SHP77 (cell line): ENCODE data around the gene CABCOCO1.

Source experiments
- DNase-seq, 2 experiments: peaks; one replicate each; lab custom pipeline; 2025; lab: John Stamatoyannopoulos, UW

Gene CABCOCO1

DNA sequence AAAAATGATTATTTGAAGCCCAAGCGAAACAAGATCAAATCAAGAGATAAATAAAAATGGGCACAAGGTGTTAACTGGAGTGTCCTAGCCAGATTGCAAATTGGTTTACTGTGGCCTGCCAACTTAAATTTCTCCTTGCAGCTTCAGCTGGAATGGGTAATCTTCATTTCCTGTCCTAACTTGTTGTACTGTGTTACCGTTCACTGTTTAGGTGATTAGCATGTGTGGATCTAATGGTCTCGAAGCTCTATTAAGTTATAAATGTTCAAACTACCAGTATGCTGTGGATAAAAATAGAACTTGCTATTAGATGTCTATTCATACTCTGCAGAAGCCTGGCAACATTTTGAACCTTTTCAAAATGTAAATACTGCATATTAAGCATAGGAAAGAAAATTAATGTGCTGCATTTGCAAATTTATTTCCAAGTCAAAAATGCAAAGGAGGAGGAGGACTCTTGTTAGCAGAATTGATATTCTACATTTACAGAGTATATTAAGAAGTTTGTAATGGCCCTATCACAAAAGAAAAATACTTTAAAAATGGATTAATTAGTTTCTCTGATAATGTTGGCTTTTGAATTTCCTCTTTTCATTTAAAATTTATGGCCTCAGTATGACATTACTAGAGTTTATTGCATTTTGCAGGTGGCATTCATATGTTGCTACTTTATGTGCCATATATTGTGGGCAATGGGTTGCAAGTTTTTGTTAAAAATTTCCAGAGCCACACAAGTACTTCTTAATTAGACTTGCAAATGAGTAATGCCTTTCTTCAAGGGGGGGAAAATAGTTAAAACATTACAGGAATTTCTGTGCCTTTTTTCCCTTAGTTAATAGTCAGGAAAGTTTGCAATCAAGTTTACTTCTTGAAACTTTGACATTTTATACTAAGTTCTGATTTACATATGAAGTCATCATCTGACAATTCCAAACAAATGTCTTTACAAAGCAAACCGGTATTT lies 92.1 kb downstream of the CABCOCO1 start:
- no peak for DNase-seq

DNA sequence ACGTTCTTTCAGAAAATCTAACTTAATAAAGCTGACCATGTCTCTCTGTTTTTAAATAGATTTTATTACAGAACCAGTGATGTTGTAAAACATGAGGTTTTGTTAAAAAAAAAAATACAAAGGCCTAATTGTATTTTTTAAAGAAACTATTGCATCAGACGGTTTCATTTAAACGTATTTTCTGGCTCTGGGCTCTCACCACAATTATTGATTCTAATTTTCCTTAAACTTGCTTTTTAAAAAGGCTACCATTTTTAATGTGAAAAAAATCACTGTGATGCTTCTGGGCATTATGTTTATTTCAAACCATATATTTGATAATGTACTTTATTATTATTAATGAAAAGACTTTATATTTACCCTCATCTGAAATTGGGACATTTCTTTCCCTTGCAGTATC lies 94.3 kb downstream of the CABCOCO1 start:
- DNase-seq, result no peak

DNA sequence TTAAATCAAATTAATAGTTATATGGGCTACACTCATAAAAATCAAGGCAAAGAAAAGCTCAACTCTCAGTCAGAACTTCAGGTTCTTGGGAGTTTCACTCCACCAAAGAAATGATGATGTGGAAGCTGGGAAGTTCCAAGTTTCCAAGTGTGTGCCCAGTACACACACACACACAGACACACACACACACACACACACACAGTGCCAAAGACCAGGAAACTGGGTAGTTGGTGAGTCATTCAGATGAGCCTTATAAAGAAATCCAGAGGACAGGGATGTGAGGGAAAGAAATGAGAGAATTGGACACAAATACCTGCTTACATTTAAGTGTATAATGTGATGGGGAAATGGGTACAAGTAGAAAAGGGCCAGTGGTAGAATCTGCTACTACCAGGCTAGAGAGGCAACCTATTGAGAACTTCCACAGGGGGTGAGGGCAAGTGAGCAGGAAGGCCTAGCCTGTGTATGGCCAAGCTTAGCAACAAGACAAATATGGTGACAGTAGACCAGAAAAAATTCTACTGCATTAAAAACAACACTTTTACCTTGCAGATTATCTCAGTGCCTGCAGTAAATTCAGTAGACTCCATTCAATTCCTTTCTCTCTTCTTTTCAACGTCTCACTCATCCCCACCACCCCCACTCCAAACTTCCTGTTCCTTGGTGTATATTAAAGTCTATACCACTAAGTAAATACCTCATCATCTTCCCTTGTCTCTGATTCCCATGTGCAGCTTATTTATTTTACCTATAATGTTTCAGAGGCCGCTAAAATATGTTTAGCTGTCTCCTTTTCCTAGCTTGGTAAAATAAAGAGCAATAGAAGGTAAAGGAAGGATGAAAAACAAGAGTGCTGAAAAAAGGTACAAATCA lies 95.0 kb downstream of the CABCOCO1 start:
- DNase-seq, result no peak

DNA sequence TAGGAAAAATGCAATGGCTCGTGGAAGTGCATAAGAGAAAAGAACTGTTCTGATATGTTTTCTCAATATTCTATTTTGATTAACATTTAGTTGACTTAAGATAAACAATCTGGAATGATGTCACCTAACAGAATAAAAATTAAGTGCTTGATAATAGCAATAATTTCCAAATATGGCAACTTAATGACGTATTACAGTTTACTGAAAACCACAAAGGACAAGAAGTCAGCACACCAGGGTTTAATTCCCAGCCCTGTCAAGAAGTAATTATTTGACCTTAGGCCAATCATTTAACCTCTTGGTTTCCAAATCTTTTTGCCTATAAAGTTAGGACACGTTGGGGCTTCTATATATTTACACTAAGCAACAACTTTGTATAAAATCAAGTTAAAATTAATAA lies 95.7 kb downstream of the CABCOCO1 start:
- DNase-seq, result no peak

DNA sequence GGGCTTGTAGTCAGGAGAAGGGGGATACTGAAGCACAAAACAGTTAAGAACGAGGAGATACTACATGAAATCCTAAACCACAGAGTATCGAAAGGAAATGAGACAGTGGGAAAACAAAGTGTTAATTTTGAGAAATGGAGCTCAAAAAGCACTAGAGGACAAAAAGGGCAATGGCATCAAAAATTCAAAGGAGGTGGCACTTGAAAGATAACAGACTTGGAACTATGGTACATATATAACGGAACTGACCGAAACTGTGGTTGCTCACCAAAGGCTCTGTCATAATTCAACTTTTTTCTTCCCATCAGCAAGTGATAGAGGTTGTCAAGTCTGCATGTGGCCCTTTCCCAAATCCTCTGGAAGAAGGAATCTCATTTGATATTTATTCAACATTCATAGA lies 97.0 kb downstream of the CABCOCO1 start:
- DNase-seq, result no peak

DNA sequence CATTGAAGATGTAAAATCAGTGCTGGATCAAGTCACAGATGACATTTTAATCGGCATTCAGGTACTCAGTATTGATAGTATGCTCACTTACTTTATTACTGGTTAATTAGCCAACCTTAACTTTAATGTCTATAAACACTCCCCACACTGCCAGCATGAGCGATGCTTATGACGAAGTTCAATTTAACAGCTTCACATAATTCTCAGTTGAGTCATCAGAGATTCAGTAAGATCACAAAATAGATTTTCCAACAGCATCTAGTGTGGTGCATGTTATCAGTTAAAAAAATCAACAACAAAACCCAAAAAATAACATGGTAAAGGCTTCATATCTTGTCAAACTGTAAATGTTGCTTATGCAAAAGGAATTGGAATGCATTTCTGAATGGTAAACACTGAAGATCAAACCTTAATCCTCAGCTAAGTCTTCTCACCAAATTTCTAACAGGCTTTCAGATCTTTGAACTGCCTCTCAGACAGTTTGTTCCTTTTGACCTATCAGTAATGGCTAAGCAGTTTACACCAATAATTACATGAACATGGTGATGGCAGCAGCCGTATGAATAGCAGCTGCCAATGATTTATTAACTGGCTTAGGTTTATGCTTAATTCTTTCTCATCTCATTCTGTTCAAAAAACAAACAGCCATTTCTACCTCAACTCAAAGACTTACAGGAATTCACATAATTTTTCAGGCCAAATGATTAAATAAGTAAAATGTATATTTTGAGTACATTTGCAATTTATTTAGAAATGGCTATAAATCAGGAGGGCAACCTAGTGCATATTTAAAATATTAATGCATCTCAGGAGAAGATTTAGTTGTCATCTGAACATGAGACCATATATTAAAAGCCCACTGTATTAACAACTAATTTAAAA lies 98.5 kb downstream of the CABCOCO1 start:
- DNase-seq, result no peak

DNA sequence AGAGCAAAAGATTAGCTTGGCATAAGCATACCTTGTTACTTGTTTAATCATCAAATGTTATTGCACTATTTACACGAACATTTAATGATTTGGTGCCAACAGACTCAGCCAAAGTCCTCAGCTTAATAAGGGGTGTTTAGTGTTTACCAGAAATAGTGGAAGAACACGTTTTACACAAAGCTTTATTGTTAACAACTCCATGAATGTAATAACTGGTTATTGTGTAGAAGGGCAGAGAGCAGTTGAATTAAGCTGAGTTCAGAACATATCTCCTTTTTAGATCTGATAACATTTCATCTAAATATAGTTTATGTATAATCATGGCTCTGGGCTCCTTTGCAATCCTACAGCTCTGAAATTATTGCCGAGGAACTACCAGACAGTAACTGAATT lies 99.1 kb downstream of the CABCOCO1 start:
- DNase-seq, result no peak

DNA sequence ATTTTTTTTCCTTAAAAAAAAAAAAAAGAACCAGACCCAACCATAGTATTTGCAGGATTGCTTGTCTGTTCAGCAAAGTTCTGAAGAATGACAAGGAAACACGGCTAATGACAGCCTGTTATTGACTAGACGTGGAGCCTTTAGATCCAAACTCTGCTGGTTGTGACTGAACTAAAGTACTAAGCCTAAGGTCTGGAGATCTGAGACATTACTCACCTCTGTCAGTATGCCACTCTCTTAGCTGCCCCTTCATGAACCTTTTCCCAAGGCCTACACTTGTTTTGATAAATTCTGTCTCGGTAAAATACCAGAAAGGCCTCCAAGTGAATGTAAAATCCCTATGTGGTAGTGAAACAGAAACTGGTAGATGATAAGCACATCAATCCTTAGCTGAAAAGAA lies 101.0 kb downstream of the CABCOCO1 start:
- DNase-seq, result no peak

DNA sequence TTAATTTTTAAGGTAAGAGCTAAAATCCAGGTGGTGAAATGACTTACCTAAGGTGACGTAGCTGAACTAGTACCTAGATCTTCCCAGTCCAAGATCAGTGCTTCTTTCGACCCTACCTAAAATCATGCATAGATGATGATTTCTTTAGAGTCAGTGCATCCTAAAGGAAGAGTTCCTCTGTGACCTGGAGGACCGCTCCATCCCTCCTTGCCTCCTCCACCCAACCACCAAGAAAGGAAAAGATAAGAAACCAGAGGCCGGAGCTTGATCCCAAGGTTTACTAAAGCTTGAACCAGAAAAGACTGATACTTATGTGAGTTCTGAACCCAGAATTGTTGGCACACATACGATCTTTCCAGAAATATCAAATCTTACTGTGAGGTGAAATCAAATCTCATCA lies 101.8 kb downstream of the CABCOCO1 start:
- DNase-seq, result no peak

DNA sequence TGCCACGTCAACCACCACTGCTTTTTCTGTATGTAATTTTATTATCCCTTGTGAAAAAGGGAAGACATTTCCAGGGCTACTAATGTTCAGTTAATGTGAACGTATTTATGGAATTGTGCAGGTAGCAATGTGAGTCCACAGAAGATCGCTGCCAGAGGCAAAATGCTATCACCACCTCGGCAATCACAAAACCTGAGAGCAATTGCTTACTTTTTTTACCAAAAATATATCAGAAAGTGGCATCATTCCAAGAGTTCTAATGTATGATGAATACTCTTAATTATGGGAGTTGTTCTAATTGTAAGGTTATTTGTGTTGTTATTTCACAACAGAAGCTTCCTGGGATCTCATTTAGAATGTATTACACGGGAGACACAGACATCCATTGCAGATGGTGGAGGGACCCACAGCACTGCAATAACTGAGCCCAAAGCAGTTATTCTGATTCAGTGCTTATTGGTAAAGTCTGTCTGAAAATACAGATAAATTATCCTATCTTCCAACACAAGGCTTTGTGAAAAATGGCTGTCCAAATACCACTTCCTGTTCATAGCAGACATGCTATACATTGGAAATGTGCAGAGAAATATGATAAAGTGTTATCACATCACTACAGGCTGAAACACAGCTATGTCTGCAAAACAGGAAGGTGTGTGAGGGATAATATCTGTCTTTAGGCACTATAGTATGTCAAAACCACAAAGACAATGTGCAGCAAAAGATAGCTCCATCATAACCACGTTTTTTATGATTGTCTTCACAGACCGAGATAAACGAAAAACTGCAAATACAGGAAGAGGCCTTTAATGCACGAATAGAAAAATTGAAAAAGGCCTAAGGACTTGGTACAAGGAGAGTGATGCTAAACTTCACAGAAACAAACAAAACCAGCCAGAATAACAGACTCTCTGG lies 102.7 kb downstream of the CABCOCO1 start:
- no peak for DNase-seq

DNA sequence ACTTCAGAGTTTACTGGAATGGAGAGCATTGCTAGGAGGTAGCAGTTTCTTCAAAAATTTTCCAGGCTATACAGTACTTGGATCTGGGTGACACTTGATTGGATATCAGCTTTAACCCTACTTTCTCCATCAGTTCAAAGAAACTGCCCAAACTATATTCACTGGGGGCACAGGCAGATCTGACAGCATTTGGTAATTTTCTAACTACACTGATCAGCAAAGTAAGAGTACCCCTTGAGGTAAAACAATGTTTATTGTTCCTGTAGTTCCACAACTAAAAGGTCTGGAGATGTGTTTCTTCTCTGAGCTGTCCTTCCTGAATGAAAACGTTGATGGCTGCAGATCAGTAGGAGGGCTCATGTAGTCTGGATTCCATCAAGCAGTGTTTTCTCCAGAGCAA lies 104.2 kb downstream of the CABCOCO1 start:
- no peak for DNase-seq

DNA sequence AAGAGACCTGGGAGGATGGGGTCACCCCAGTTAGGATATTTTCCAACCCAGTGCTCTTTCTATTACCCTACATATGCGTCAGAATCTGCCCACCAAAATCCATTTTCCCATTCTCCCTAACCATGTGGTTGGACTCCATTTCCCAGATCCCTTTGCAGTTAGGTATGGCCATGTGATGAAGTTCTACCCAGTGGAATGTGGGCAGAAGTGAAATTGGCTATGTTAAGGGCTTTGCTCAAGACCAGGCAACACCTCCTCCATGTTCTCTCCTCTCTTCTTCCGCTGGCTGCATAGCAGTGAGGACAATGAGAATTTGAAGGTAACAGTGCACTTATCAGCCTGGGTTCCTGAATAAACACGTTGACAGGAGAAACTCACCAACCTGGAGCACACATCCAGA lies 111.3 kb downstream of the CABCOCO1 start:
- no peak for DNase-seq

DNA sequence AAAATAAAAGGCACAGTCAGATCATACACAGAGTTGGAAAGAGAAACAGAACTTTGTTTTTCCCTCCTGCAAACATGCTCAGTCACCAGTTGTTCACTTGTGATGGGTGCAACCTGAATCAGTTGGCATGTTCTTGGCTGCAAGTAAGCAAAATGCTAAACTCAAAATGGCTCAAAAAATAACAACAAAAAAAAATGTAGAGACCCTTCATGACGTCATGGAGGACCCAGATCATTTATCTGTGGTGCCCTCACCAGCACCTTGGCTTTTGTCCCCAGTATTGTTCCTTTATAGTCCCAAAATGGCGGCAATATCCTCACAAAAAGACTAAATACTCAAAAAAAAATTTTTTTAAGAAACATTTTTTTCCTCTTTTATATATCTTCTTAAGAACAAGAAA lies 112.4 kb downstream of the CABCOCO1 start:
- no peak for DNase-seq

DNA sequence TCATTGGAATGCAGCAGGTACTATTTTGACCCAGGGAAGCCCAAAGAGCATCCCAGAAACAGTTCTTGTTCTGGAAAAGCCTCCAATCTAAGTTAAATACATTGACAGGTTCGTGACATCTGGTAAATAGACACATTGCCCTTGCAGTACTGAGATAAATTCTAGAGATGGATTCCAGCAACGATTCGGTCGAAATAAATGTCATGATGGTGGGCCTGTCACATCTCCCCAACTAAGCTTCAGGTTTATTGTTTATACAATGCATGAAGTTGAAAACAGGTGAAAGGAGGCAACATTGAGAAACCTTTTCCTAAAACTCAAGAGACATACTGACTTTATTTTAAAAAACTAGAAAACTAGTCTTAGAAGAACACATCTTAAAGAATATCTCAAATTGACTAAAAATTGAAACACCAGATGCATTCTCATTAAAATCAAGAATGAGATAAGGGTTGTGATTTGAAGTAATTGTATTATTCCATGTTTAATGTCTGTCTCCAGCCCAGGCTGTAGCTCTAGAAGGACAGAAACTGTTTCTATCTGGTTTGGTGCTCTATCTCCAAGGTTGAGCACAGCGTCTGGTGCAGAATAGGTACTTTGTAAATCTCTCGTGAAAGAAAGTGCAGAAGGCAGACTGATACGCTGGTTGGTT lies 114.0 kb downstream of the CABCOCO1 start:
- no peak for DNase-seq

DNA sequence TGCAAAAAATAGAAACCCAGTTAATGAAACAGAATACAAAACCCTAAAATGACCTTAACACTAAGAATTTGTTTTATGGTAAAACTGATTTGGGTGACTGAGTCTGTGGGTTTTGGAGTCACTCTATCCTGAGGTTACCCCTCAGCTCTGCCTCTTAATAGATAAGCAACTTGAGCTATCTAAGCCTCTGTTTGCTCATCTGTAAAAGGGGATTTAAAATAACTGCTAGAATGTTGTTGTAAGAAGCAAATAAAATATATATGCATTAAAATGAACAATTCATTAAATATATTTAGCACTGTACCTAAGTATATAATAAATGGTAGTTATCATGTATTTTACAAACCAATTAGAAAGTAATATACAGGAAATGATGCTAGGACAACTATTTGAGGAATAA lies 115.4 kb downstream of the CABCOCO1 start:
- DNase-seq, result no peak

DNA sequence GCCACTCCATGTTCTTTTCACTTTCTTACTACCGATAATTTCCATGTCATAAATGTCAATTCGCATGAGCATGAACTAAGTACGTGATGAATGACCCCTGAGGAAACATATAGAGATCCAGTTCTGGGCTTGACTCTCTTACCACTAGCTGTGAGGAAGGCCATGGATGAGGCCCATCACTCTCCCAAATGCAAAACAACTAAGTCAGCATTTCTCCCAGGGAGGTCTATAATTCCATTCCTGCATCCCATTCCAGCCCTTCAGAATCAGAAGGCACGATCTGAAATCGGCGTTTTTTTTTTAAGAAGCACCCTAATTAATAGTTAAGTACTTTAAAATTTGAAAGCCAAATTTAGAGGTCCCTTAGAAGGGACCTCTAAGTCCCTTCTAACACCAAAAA lies 116.5 kb downstream of the CABCOCO1 start:
- DNase-seq, result no peak

DNA sequence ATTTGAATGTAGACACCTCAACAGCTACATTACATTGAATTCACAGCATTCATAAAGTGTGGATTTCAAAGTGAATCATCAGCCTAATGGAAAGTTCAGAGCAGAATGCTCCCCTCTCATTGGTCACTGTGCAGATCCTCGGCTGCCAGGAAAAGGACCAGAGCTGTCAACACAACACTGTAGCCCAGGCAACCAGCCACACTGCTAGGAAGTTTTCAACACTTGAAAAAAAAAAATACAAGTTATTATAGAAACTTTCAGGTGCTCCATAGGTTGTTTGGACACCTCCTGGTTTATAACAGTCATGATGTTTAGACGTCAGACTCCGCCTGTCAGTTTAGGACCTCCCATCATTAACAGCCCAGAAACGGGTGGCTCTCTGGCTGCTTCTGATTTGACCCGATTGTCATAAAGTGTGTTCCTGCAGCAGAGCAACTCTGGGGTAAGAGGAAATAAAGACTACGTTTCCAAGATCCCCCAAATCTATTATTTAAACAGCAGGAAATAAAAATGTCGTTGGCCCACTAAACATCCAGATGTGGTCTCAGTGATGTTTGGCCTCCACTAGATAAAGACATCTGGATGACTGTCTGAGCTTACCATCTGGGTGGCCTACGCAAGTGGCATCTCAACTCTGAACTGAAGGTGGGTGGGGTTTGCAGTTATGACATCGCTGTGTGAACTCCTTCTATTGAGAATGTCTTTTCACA lies 117.4 kb downstream of the CABCOCO1 start:
- DNase-seq, result no peak

DNA sequence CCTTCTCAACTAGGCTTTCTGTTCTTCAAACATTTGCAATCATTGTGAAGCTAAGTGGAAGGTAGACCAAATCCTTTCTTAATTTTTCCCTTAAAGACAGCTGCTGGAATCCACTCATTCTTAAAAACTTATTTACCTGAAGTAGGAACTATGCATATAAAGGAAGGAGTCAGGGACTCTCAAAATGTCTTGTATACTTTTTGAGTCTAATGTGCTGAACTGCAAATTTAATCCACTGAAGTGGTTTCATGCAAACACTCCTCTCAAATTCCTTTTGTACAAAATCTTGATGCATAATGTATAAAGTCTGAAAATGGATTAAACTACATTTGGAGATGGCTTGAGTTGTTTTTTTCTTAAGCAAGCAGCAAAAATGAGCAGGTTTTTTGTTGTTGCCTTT lies 118.0 kb downstream of the CABCOCO1 start:
- no peak for DNase-seq

DNA sequence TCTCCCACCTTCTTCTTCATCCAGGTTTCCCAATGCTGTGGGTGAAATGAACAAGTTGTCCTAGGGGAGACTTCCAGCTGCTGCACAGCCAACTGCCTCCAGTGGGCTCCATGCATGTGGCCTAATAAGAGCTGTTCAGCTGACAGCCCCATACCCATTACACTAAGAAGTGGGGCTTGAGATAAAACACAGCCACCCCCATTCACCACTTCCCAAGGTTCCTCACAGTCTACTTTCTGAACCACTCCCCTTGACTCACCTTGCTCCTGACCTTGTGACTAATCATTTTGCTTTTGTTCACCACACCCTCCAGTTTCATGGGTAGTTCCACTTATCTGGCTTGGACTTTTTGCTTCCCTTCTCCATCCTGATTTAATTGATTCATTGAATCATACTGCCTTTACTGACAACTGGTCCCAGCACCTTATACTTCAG lies 119.3 kb downstream of the CABCOCO1 start:
- no peak for DNase-seq
